NCI-H446 (cell line): ENCODE results near the gene DHRS9.

Experiments used
- DNase-seq, 2 experiments: peaks; one replicate each; lab custom pipeline; 2025; lab: John Stamatoyannopoulos, UW

The DHRS9 gene

GRCh38 chr2:169065864-169066517 is 3.4 kb upstream of the DHRS9 start:
- no peak for DNase-seq

GRCh38 chr2:169066897-169067296 is 2.5 kb upstream of the DHRS9 start:
- no peak for DNase-seq

- DNase-seq, result no peak
Measured at GRCh38 chr2:169069833-169070232, 470 bp downstream of the DHRS9 start.

- no peak for DNase-seq
Measured at GRCh38 chr2:169071455-169071854, 2.1 kb downstream of the DHRS9 start.

GRCh38 chr2:169072163-169072925 is 3.0 kb downstream of the DHRS9 start:
- DNase-seq, result no peak

- DNase-seq, result no peak
Measured at GRCh38 chr2:169073211-169073962, 4.0 kb downstream of the DHRS9 start.

GRCh38 chr2:169073963-169074751 is 4.8 kb downstream of the DHRS9 start:
- DNase-seq, result no peak

- no peak for DNase-seq
Measured at GRCh38 chr2:169077674-169078240, 8.4 kb downstream of the DHRS9 start.

GRCh38 chr2:169080250-169081069 is 11.1 kb downstream of the DHRS9 start:
- no peak for DNase-seq

GRCh38 chr2:169081551-169081950 is 12.2 kb downstream of the DHRS9 start:
- no peak for DNase-seq

- no peak for DNase-seq
Measured at GRCh38 chr2:169082995-169083394, 13.6 kb downstream of the DHRS9 start.

GRCh38 chr2:169086893-169087467 is 17.6 kb downstream of the DHRS9 start:
- DNase-seq, result no peak

GRCh38 chr2:169087757-169088379 is 18.5 kb downstream of the DHRS9 start:
- DNase-seq, result no peak

GRCh38 chr2:169089182-169089581 is 19.8 kb downstream of the DHRS9 start:
- no peak for DNase-seq

GRCh38 chr2:169090133-169090820 is 20.9 kb downstream of the DHRS9 start:
- no peak for DNase-seq

GRCh38 chr2:169091256-169091655 is 21.9 kb downstream of the DHRS9 start:
- no peak for DNase-seq

- DNase-seq, result no peak
Measured at GRCh38 chr2:169091761-169092519, 22.6 kb downstream of the DHRS9 start.

- DNase-seq, result no peak
Measured at GRCh38 chr2:169093535-169093934, 24.2 kb downstream of the DHRS9 start.

- no peak for DNase-seq
Measured at GRCh38 chr2:169094676-169095075, 25.3 kb downstream of the DHRS9 start.
